Ishikawa (cell line): Measurements from ENCODE around the gene DSG1.

Source experiments
- CEBPB ChIP-seq: IDR thresholded peaks from 2 replicates; pipeline ENCODE4 v1.6.1; 2012
- CREB1 ChIP-seq: IDR thresholded peaks from 2 replicates; pipeline ENCODE4 v1.6.1; 2012; ENCODE audit warnings: low read depth
- EGR1 ChIP-seq: IDR thresholded peaks from 2 replicates; pipeline ENCODE4 v1.6.1; 2012
- EP300 ChIP-seq: IDR thresholded peaks from 2 replicates; pipeline ENCODE4 v1.6.1; 2012; ENCODE audit warnings: borderline replicate concordance
- FOXM1 ChIP-seq: IDR thresholded peaks from 2 replicates; pipeline ENCODE4 v1.6.1; 2012; ENCODE audit warnings: low read depth, borderline replicate concordance
- MAX ChIP-seq: IDR thresholded peaks from 2 replicates; pipeline ENCODE4 v1.6.1; 2012
- NFIC ChIP-seq: IDR thresholded peaks from 2 replicates; pipeline ENCODE4 v1.6.1; 2012
- RAD21 ChIP-seq: IDR thresholded peaks from 2 replicates; pipeline ENCODE4 v1.6.1; 2012; ENCODE audit warnings: low read depth
- TAF1 ChIP-seq: IDR thresholded peaks from 2 replicates; pipeline ENCODE4 v1.6.1; 2012; ENCODE audit warnings: low read depth, mild to moderate bottlenecking
- TCF12 ChIP-seq: IDR thresholded peaks from 2 replicates; pipeline ENCODE4 v1.6.1; 2012; ENCODE audit warnings: low read depth
- TEAD4 ChIP-seq: IDR thresholded peaks from 2 replicates; pipeline ENCODE4 v1.6.1; 2012
- USF1 ChIP-seq: IDR thresholded peaks from 2 replicates; pipeline ENCODE4 v1.6.1; 2012
- YY1 ChIP-seq: IDR thresholded peaks from 2 replicates; pipeline ENCODE4 v1.6.1; 2012; ENCODE audit warnings: low read depth
- ZBTB7A ChIP-seq: IDR thresholded peaks from 2 replicates; pipeline ENCODE4 v1.6.1; 2012; ENCODE audit warnings: low read depth
- TF ChIP-seq, protein P1 (sequence below): IDR thresholded peaks from 2 replicates; pipeline ENCODE4 v1.6.1; 2012; ENCODE audit warnings: low read depth, mild to moderate bottlenecking

The DSG1 gene

DNA sequence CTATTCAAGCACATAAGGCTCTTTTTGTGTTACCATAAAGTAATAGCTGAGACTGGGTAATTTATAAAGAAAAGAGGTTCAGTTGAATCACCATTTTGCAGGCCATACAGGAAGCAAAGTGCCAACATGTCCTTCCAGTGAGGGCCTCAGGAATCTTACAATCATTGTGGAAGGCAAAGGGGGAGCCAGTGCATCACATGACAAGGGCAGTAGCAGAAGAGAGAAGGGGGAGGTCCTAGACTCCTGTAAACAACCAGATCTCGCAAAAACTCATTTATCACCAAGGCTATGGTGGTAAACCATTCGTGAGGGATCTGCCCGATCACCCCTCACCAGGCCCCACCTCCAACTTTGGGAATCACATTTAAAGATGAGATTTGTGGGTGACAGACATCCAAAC, 75.3 kb downstream of the DSG1 start:
- TF ChIP-seq CEBPB (no peak), TCF12 (no peak), YY1 (no peak), EGR1 (no peak), ZBTB7A (no peak), MAX (no peak), FOXM1 (no peak), USF1 (no peak), NFIC (no peak), TEAD4 (no peak)
- TF ChIP-seq, protein P1, sequence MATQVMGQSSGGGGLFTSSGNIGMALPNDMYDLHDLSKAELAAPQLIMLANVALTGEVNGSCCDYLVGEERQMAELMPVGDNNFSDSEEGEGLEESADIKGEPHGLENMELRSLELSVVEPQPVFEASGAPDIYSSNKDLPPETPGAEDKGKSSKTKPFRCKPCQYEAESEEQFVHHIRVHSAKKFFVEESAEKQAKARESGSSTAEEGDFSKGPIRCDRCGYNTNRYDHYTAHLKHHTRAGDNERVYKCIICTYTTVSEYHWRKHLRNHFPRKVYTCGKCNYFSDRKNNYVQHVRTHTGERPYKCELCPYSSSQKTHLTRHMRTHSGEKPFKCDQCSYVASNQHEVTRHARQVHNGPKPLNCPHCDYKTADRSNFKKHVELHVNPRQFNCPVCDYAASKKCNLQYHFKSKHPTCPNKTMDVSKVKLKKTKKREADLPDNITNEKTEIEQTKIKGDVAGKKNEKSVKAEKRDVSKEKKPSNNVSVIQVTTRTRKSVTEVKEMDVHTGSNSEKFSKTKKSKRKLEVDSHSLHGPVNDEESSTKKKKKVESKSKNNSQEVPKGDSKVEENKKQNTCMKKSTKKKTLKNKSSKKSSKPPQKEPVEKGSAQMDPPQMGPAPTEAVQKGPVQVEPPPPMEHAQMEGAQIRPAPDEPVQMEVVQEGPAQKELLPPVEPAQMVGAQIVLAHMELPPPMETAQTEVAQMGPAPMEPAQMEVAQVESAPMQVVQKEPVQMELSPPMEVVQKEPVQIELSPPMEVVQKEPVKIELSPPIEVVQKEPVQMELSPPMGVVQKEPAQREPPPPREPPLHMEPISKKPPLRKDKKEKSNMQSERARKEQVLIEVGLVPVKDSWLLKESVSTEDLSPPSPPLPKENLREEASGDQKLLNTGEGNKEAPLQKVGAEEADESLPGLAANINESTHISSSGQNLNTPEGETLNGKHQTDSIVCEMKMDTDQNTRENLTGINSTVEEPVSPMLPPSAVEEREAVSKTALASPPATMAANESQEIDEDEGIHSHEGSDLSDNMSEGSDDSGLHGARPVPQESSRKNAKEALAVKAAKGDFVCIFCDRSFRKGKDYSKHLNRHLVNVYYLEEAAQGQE, result no peak

GRCh38 chr18:31396796-31397612, 79.0 kb downstream of the DSG1 start:
- TF ChIP-seq TAF1 (no peak), MAX (no peak), EGR1 (no peak), RAD21 (no peak), TCF12 (no peak), FOXM1 (no peak), CREB1 (no peak), EP300 (no peak), TEAD4 (no peak), YY1 (no peak), NFIC (no peak), ZBTB7A (no peak), CEBPB (no peak), USF1 (no peak)
- TF ChIP-seq, protein P1, result no peak

GRCh38 chr18:31398191-31398590, 80.2 kb downstream of the DSG1 start:
- TF ChIP-seq RAD21 (no peak), EGR1 (no peak), EP300 (no peak), ZBTB7A (no peak), NFIC (no peak), YY1 (no peak), MAX (no peak)

GRCh38 chr18:31399306-31400032, 81.5 kb downstream of the DSG1 start:
- TF ChIP-seq NFIC (no peak), TAF1 (no peak), ZBTB7A (no peak)

DNA sequence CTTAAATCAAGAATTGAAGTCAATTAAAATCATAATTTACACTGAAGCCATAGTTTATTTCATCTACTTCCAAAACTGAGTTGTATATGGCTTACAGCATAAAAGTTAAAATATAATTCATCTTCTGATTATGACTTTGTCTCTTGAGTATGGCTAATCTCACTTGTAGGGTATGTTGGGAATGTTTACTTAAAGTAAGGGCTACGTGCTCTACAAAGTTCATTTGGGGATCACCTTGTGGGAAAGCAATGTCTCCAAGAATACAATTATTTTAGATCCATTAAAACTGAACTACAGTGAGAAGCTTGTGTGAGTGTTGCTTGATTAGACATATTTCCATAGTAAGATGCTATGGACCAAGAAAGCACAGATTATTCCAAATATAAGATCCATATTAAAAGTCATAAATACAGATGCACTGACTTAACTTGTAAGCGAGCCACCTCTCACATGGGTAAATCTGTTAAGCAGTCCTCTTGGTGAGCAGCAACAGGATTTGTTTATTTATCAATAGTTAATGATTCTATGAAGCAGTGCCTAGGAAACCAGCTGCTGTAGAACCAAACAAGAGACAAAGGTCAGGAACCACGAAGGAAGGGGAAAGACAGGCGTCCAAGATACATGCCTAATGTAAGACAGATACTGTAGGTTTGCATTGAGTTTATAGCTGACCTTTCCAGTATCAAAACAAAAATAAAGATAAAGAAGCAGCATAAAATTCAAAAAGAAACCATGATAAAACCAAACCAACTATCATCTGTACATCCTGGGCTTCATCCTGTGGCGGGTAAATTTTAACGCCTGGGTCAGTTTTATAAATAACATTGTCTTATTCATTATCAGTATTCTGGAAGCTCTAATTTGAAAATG, 83.4 kb downstream of the DSG1 start:
- TF ChIP-seq TCF12 (no peak), CEBPB (no peak)
